GM19397 (cell line): Measurements from ENCODE around the gene CAMK1G.

Source experiments
- ATAC-seq: cut with Tn5 transposase; IDR thresholded peaks from one replicate; pipeline ENCODE4 v1.9.1; 2021; ENCODE audit warnings: mild to moderate bottlenecking, moderate library complexity; ENCODE audit not compliant: unreplicated experiment

CAMK1G gene

GRCh38 chr1:209597499-209597898 lies 14.0 kb downstream of the CAMK1G start:
- no peak for ATAC-seq

- ATAC-seq, result no peak
These were observed 14.7 kb downstream of the CAMK1G start for GRCh38 chr1:209598227-209598626.

GRCh38 chr1:209600541-209600940 lies 17.0 kb downstream of the CAMK1G start:
- ATAC-seq, result no peak

- no peak for ATAC-seq
These were observed 18.5 kb downstream of the CAMK1G start for GRCh38 chr1:209601809-209602657.

GRCh38 chr1:209603877-209604276 lies 20.4 kb downstream of the CAMK1G start:
- no peak for ATAC-seq

GRCh38 chr1:209607102-209607794 lies 23.7 kb downstream of the CAMK1G start:
- ATAC-seq, result peak; percentile 83

GRCh38 chr1:209607795-209608178 lies 24.3 kb downstream of the CAMK1G start:
- ATAC-seq, result peak; percentile 17

GRCh38 chr1:209609041-209609790 lies 25.7 kb downstream of the CAMK1G start:
- ATAC-seq, result no peak

- no peak for ATAC-seq
These were observed 26.5 kb downstream of the CAMK1G start for GRCh38 chr1:209609791-209610630.

GRCh38 chr1:209610631-209610905 lies 27.1 kb downstream of the CAMK1G start:
- ATAC-seq, result no peak

- no peak for ATAC-seq
These were observed 28.5 kb downstream of the CAMK1G start for GRCh38 chr1:209611771-209612570.

- no peak for ATAC-seq
These were observed 29.3 kb downstream of the CAMK1G start for GRCh38 chr1:209612646-209613399.

- no peak for ATAC-seq
These were observed 30.1 kb downstream of the CAMK1G start for GRCh38 chr1:209613400-209614150.

GRCh38 chr1:209614151-209614420 lies 30.6 kb downstream of the CAMK1G start:
- no peak for ATAC-seq

GRCh38 chr1:209614906-209615305 lies 31.4 kb downstream of the CAMK1G start:
- ATAC-seq, result no peak

- ATAC-seq, result no peak
These were observed 33.0 kb downstream of the CAMK1G start for GRCh38 chr1:209616366-209617046.

GRCh38 chr1:209617047-209617673 lies 33.6 kb downstream of the CAMK1G start:
- ATAC-seq, result no peak

- no peak for ATAC-seq
These were observed 34.2 kb downstream of the CAMK1G start for GRCh38 chr1:209617755-209618154.
